ENCODE data around the gene HPGD.

The HPGD gene

DNA sequence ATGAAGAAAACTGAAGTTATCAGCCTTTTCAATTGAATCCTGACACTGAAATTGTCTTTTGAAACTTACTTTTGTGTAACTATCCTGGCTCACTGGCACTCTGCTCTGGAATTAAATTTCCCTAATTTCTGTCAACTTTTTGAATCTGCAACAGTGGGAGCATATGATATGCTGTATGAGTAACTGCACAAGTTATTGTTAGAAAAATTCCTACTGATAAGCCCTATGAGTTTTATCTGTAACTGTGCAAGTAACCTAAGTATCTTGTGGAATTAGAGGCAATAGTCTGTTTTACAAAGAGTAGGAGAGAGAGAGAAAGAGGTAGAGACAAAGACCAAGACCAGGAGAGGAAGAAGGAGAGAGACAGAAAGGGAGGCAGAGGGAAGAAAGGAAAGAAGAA lies 9.2 kb upstream of the HPGD start:
- TF ChIP-seq NFIC (IDR thresholded peaks at IDR 0.05) (no peak), TEAD4 (IDR thresholded peaks at IDR 0.05) (no peak)

DNA sequence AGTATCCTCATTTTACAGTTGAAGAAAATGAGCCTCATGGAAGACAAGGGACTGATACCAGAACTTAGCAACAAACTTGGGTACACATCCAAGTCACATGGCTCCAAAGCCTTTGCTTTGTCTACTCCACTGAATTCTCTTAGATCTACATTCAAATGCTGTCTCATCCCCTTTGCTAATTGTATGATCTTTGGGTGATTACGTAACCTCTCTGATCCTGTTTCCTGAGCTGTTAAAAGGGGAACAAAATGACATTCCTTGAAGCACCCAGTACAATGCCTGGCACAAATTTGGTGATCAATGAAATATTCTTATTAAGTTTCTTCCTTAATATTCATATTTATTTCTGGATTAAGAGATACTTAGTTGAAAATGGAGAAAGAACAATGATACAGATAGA lies 5.9 kb upstream of the HPGD start:
- no peak for TF ChIP-seq YY1 (IDR thresholded peaks at IDR 0.05; ENCODE audit: low read depth)
- TF ChIP-seq CEBPB (IDR thresholded peaks at IDR 0.05): 0 out of 2 replicates have a peak, but pooled peaks have one; percentile 16

DNA sequence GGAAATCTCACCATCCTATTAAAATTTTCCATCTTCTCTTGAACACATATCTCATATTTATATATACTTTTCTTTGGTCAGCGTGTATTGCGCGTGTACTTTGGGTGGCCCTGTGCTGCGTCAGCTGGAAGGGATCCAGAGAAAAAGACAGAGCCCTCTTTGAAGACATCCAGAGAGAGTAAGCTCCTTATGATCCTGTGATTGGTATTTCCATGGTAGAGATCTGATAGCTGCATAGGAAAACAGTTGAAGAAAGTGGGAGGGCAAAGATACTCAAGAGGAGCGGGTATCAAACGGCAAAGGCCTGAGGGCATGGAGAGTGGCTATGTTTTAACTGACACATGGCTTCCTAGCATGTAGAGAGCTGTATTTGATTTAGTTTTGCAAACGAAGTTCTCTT lies 4.4 kb upstream of the HPGD start:
- TF ChIP-seq, protein P1, sequence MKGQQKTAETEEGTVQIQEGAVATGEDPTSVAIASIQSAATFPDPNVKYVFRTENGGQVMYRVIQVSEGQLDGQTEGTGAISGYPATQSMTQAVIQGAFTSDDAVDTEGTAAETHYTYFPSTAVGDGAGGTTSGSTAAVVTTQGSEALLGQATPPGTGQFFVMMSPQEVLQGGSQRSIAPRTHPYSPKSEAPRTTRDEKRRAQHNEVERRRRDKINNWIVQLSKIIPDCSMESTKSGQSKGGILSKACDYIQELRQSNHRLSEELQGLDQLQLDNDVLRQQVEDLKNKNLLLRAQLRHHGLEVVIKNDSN (IDR thresholded peaks at IDR 0.05): no peak
- TF ChIP-seq TEAD4 (IDR thresholded peaks at IDR 0.05) (no peak), ZBTB7A (IDR thresholded peaks at IDR 0.05; ENCODE audit: low read depth) (no peak), FOXM1 (IDR thresholded peaks at IDR 0.05; ENCODE audit: borderline replicate concordance, low read depth) (no peak), CREB1 (IDR thresholded peaks at IDR 0.05; ENCODE audit: low read depth) (no peak), NFIC (IDR thresholded peaks at IDR 0.05) (no peak), TAF1 (IDR thresholded peaks at IDR 0.05; ENCODE audit: low read depth) (no peak), EGR1 (IDR thresholded peaks at IDR 0.05) (no peak), EP300 (IDR thresholded peaks at IDR 0.05; ENCODE audit: borderline replicate concordance) (no peak), CEBPB (IDR thresholded peaks at IDR 0.05) (no peak), YY1 (IDR thresholded peaks at IDR 0.05; ENCODE audit: low read depth) (no peak), TCF12 (IDR thresholded peaks at IDR 0.05; ENCODE audit: low read depth) (no peak), RAD21 (IDR thresholded peaks at IDR 0.05; ENCODE audit: low read depth) (no peak)
- TF ChIP-seq, protein P2, sequence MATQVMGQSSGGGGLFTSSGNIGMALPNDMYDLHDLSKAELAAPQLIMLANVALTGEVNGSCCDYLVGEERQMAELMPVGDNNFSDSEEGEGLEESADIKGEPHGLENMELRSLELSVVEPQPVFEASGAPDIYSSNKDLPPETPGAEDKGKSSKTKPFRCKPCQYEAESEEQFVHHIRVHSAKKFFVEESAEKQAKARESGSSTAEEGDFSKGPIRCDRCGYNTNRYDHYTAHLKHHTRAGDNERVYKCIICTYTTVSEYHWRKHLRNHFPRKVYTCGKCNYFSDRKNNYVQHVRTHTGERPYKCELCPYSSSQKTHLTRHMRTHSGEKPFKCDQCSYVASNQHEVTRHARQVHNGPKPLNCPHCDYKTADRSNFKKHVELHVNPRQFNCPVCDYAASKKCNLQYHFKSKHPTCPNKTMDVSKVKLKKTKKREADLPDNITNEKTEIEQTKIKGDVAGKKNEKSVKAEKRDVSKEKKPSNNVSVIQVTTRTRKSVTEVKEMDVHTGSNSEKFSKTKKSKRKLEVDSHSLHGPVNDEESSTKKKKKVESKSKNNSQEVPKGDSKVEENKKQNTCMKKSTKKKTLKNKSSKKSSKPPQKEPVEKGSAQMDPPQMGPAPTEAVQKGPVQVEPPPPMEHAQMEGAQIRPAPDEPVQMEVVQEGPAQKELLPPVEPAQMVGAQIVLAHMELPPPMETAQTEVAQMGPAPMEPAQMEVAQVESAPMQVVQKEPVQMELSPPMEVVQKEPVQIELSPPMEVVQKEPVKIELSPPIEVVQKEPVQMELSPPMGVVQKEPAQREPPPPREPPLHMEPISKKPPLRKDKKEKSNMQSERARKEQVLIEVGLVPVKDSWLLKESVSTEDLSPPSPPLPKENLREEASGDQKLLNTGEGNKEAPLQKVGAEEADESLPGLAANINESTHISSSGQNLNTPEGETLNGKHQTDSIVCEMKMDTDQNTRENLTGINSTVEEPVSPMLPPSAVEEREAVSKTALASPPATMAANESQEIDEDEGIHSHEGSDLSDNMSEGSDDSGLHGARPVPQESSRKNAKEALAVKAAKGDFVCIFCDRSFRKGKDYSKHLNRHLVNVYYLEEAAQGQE (IDR thresholded peaks at IDR 0.05; ENCODE audit: low read depth): no peak
- TF ChIP-seq, protein P3, sequence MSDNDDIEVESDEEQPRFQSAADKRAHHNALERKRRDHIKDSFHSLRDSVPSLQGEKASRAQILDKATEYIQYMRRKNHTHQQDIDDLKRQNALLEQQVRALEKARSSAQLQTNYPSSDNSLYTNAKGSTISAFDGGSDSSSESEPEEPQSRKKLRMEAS (IDR thresholded peaks at IDR 0.05): no peak

DNA sequence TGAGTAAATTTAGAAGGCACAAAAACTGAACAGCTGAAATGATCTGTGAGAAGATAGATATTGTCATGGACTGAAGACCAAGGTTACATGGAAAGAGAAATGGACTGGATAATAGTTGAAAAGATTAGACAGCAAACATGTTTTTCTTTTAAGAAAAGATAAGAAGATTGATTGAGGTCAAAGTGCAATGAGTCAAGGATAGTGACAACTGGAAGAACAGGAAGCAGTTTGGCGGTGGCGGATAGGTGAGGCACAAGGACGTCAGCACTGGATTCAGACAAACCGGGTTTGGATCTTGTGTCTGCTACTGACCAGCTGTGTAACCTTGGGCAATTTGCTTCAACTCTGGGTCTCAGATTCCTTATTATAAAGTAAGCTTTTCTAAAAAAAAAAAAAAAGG lies 2.0 kb upstream of the HPGD start:
- no peak for TF ChIP-seq TEAD4 (IDR thresholded peaks at IDR 0.05)
- TF ChIP-seq ZBTB7A (IDR thresholded peaks at IDR 0.05; ENCODE audit: low read depth): no peak
- TF ChIP-seq, protein P1 (IDR thresholded peaks at IDR 0.05): no peak
- no peak for TF ChIP-seq EP300 (IDR thresholded peaks at IDR 0.05; ENCODE audit: borderline replicate concordance)
- no peak for TF ChIP-seq CEBPB (IDR thresholded peaks at IDR 0.05)
- TF ChIP-seq TCF12 (IDR thresholded peaks at IDR 0.05; ENCODE audit: low read depth): no peak
- TF ChIP-seq FOXM1 (IDR thresholded peaks at IDR 0.05; ENCODE audit: borderline replicate concordance, low read depth): no peak
- no peak for TF ChIP-seq RAD21 (IDR thresholded peaks at IDR 0.05; ENCODE audit: low read depth)
- TF ChIP-seq TAF1 (IDR thresholded peaks at IDR 0.05; ENCODE audit: low read depth): no peak
- no peak for TF ChIP-seq NFIC (IDR thresholded peaks at IDR 0.05)
- no peak for TF ChIP-seq YY1 (IDR thresholded peaks at IDR 0.05; ENCODE audit: low read depth)
- no peak for TF ChIP-seq EGR1 (IDR thresholded peaks at IDR 0.05)
- TF ChIP-seq, protein P3 (IDR thresholded peaks at IDR 0.05): no peak
- TF ChIP-seq CREB1 (IDR thresholded peaks at IDR 0.05; ENCODE audit: low read depth): no peak

DNA sequence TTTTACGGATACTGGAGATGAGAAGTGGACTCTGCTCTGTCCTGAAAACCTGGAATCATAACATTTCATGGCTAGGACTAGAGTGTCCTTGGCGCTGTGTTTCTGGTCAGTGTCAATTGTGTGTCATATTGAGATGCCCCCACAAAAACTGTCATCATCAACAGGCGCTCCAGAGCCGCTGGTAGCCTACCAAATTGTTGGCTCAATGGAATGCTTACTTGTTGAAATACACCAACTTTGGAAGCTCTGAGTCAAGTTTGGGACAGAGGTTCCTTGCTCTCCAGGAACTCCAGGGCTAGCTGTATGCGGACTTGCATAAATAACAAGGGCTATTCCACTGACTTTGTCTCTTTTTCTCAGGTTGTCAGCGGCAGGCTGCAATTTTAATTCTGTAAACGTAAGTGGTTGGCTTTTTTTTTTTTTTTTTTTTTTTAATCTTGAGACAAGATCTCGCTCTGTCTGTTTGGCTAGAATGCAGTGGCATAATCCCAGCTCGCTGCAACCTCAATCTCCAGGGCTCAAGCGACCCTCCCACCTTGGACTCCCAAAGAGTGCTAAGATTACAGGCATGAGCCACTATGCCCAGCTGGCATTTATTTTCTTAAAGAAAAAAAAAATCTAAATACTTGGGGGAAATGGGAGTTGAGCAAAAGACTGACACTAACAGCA lies 871 bp upstream of the HPGD start:
- TF ChIP-seq CEBPB (IDR thresholded peaks at IDR 0.05): no peak
- no peak for TF ChIP-seq ZBTB7A (IDR thresholded peaks at IDR 0.05; ENCODE audit: low read depth)
- TF ChIP-seq TEAD4 (IDR thresholded peaks at IDR 0.05): no peak
- no peak for TF ChIP-seq EP300 (IDR thresholded peaks at IDR 0.05; ENCODE audit: borderline replicate concordance)
- TF ChIP-seq YY1 (IDR thresholded peaks at IDR 0.05; ENCODE audit: low read depth): no peak
- no peak for TF ChIP-seq NFIC (IDR thresholded peaks at IDR 0.05)
- TF ChIP-seq, protein P3 (IDR thresholded peaks at IDR 0.05): no peak
- TF ChIP-seq, protein P2 (IDR thresholded peaks at IDR 0.05; ENCODE audit: low read depth): no peak
- TF ChIP-seq RAD21 (IDR thresholded peaks at IDR 0.05; ENCODE audit: low read depth): no peak
- TF ChIP-seq TAF1 (IDR thresholded peaks at IDR 0.05; ENCODE audit: low read depth): no peak
- TF ChIP-seq EGR1 (IDR thresholded peaks at IDR 0.05): no peak
- TF ChIP-seq TCF12 (IDR thresholded peaks at IDR 0.05; ENCODE audit: low read depth): no peak
- TF ChIP-seq CREB1 (IDR thresholded peaks at IDR 0.05; ENCODE audit: low read depth): no peak
- no peak for TF ChIP-seq FOXM1 (IDR thresholded peaks at IDR 0.05; ENCODE audit: borderline replicate concordance, low read depth)

DNA sequence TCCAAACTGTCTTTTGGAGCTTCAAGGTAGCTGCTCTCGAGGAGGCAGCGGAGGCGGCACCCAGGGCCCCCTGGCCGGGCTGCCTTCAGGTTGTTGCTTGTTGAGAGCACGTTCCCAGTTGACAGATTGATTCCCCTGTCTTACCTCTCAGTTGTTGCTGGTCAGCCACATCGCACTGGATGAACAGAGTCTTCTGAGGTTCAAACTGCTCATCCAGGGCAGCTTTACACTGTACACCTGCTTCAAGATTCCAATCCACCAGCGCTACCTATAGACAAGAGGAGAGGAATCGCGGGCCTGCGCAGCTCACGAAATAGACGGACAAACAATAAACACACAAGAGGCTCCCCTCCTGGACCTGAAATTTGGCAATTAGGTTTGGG lies 497 bp downstream of the HPGD start:
- TF ChIP-seq RAD21 (IDR thresholded peaks at IDR 0.05; ENCODE audit: low read depth): no peak
